H1 (cell line): Measurements from ENCODE around the gene FASN. TPM values are rescaled to one million over a fixed set of nuclear protein-coding genes. Genes with fewer than 3 reads are reported as not detected.

Experiments used
- CTCF ChIA-PET: fragments of 300-600 bp; sonication (Branson Sonifier 250); formaldehyde crosslinking; loops from one replicate; lab custom pipeline; 2021; ENCODE audit not compliant: partially characterized antibody; lab: Charles Lee
- POLR2A ChIA-PET: fragments of 300-600 bp; sonication (Branson Sonifier 250); formaldehyde crosslinking; loops from one replicate; lab custom pipeline; 2021; ENCODE audit warnings: inconsistent platforms; ENCODE audit not compliant: partially characterized antibody; lab: Charles Lee
- DNase-seq, 2 experiments: peaks; one replicate each; pipeline versions ENCODE4 v3.0.0 to v3.0.0-alpha.2; 2010 to 2022; ENCODE audit warnings: low spot score in 2 of 2, low read depth in 1 of 2, mixed read lengths in 1 of 2
- FAIRE-seq: peaks from 2 replicates; lab custom pipeline; 2011; peaks lifted over from hg19 to GRCh38; lab: Jason Lieb, UNC
- H2AFZ ChIP-seq: 2 replicates; pipeline ENCODE4 v1.8.1; 2012; ENCODE audit warnings: low read length, inconsistent platforms
- H2AK5ac ChIP-seq: 2 replicates; pipeline ENCODE4 v1.6.1; 2013; ENCODE audit warnings: low read depth, low read length
- H2BK120ac ChIP-seq: replicated peaks from 2 replicates; pipeline ENCODE3; 2013; ENCODE audit warnings: low read depth, low read length, inconsistent platforms
- H2BK12ac ChIP-seq: 2 replicates; pipeline ENCODE4 v1.6.1; 2013; ENCODE audit warnings: low read depth, low read length
- H2BK15ac ChIP-seq: 2 replicates; pipeline ENCODE4 v1.6.1; 2013; ENCODE audit warnings: low read length
- H2BK20ac ChIP-seq: 2 replicates; pipeline ENCODE4 v1.6.1; 2013; ENCODE audit warnings: low read length
- H2BK5ac ChIP-seq: 2 replicates; pipeline ENCODE4 v1.6.1; 2013; ENCODE audit warnings: low read depth, low read length
- H3K14ac ChIP-seq: 2 replicates; pipeline ENCODE4 v1.6.1; 2013; ENCODE audit warnings: inconsistent platforms; ENCODE audit not compliant: insufficient read length
- H3K18ac ChIP-seq: 2 replicates; pipeline ENCODE4 v1.6.1; 2013; ENCODE audit warnings: low read length; ENCODE audit errors: extremely low read depth
- H3K23ac ChIP-seq: 2 replicates; pipeline ENCODE4 v1.6.1; 2013; ENCODE audit warnings: inconsistent platforms; ENCODE audit not compliant: insufficient read length
- H3K23me2 ChIP-seq: 2 replicates; pipeline ENCODE4 v1.6.1; 2013; ENCODE audit warnings: low read depth, low read length
- H3K27ac ChIP-seq: 2 replicates; pipeline ENCODE4 v1.6.1; 2011; ENCODE audit warnings: low read depth, low read length, inconsistent platforms
- H3K27me3 ChIP-seq, 4 experiments: replicated peaks in 1 of 4; 1 replicate in 1 of 4; 2 replicates in 3 of 4; pipeline versions ENCODE4 v1.6.1 to v1.8.1; 2011 to 2013; ENCODE audit warnings: low read length in 3 of 4, mild to moderate bottlenecking in 3 of 4, inconsistent platforms in 2 of 4, mixed read lengths in 2 of 4, moderate library complexity in 1 of 4; ENCODE audit not compliant: control insufficient read depth in 3 of 4, insufficient read depth in 3 of 4; ENCODE audit errors: extremely low read depth in 1 of 4
- H3K36me3 ChIP-seq, 4 experiments: 2 replicates each; pipeline versions ENCODE4 v1.6.1 to v1.8.1; 2011 to 2013; ENCODE audit warnings: mild to moderate bottlenecking in 4 of 4, low read length in 3 of 4, moderate library complexity in 2 of 4, control low read depth in 1 of 4, inconsistent platforms in 1 of 4; ENCODE audit not compliant: insufficient read depth in 4 of 4, control insufficient read depth in 2 of 4
- H3K4ac ChIP-seq: replicated peaks from 2 replicates; pipeline ENCODE3; 2013; ENCODE audit warnings: low read length, low read depth, mixed read lengths, inconsistent platforms; ENCODE audit not compliant: insufficient read length
- H3K4me1 ChIP-seq, 4 experiments: replicated peaks in 1 of 4; 1 replicate in 1 of 4; 2 replicates in 3 of 4; pipeline versions ENCODE4 v1.6.1 to v1.8.1; 2011 to 2013; ENCODE audit warnings: low read length in 3 of 4, inconsistent platforms in 2 of 4, mixed read lengths in 1 of 4; ENCODE audit not compliant: insufficient read depth in 4 of 4, control insufficient read depth in 3 of 4
- H3K4me2 ChIP-seq, 2 experiments: 2 replicates each; pipeline versions ENCODE4 v1.6.1 to v1.8.1; 2011 to 2013; ENCODE audit warnings: low read depth in 2 of 2, low read length in 2 of 2, control low read depth in 1 of 2, inconsistent platforms in 1 of 2, mild to moderate bottlenecking in 1 of 2; ENCODE audit not compliant: insufficient read depth in 1 of 2
- H3K4me3 ChIP-seq, 4 experiments: fragments of 200-600, 300-600 bp in 1 of 4; sonication (generic), shearing (Covaris generic), sonication (Bioruptor Twin) in 1 of 4; 2 replicates each; pipeline versions ENCODE4 v1.5.1 to v1.8.1; 2011 to 2016; ENCODE audit warnings: low read length in 4 of 4, low read depth in 3 of 4, control low read depth in 2 of 4, inconsistent platforms in 2 of 4, mild to moderate bottlenecking in 2 of 4, mixed read lengths in 1 of 4, moderate library complexity in 1 of 4; ENCODE audit not compliant: insufficient read depth in 2 of 4; ENCODE audit errors: extremely low read depth in 1 of 4
- H3K56ac ChIP-seq: replicated peaks from 2 replicates; pipeline ENCODE3; 2013; ENCODE audit warnings: low read depth, mild to moderate bottlenecking, mixed read lengths, low read length, inconsistent platforms; ENCODE audit not compliant: insufficient read length
- H3K79me1 ChIP-seq: 2 replicates; pipeline ENCODE4 v1.6.1; 2013; ENCODE audit warnings: low read depth, low read length, control low read depth
- H3K79me2 ChIP-seq, 2 experiments: 2 replicates each; pipeline versions ENCODE4 v1.6.1 to v1.8.1; 2012 to 2013; ENCODE audit warnings: low read length in 2 of 2, mild to moderate bottlenecking in 2 of 2, inconsistent platforms in 1 of 2; ENCODE audit not compliant: insufficient read depth in 2 of 2, control insufficient read depth in 1 of 2
- H3K9ac ChIP-seq, 4 experiments: replicated peaks in 1 of 4; 1 replicate in 1 of 4; 2 replicates in 3 of 4; pipeline versions ENCODE4 v1.6.1 to v1.8.1; 2011 to 2013; ENCODE audit warnings: low read depth in 3 of 4, low read length in 3 of 4, control low read depth in 2 of 4, mild to moderate bottlenecking in 2 of 4, moderate library complexity in 2 of 4, inconsistent platforms in 1 of 4; ENCODE audit errors: extremely low read depth in 1 of 4
- H3K9me3 ChIP-seq, 2 experiments: 2 replicates each; pipeline versions ENCODE4 v1.6.1 to v1.8.1; 2012 to 2013; ENCODE audit warnings: mild to moderate bottlenecking in 2 of 2, moderate library complexity in 2 of 2, control low read depth in 1 of 2, inconsistent platforms in 1 of 2, low read depth in 1 of 2, low read length in 1 of 2, mixed read lengths in 1 of 2; ENCODE audit not compliant: insufficient read depth in 2 of 2
- H4K20me1 ChIP-seq, 2 experiments: replicated peaks in 1 of 2; 2 replicates each; pipeline versions ENCODE3 to v1.8.1; 2011 to 2013; ENCODE audit warnings: inconsistent platforms in 2 of 2, low read length in 2 of 2, mild to moderate bottlenecking in 1 of 2; ENCODE audit not compliant: insufficient read depth in 2 of 2, control insufficient read depth in 1 of 2
- H4K5ac ChIP-seq: 2 replicates; pipeline ENCODE4 v1.6.1; 2013; ENCODE audit warnings: low read length, low read depth, mixed read lengths, inconsistent platforms; ENCODE audit not compliant: insufficient read length
- H4K8ac ChIP-seq: 2 replicates; pipeline ENCODE4 v1.8.0; 2013; ENCODE audit warnings: mild to moderate bottlenecking, moderate library complexity, low read length, inconsistent platforms; ENCODE audit not compliant: insufficient read depth; ENCODE audit errors: extremely low read depth
- H4K91ac ChIP-seq: replicated peaks from 2 replicates; pipeline ENCODE3; 2013; ENCODE audit warnings: low read length, mixed read lengths, inconsistent platforms; ENCODE audit not compliant: insufficient read length
- MAX ChIP-seq: IDR thresholded peaks from 2 replicates; pipeline ENCODE4 v1.6.1; 2012; ENCODE audit warnings: inconsistent platforms
- NRF1 ChIP-seq: IDR thresholded peaks from 2 replicates; pipeline ENCODE4 v1.6.1; 2011; ENCODE audit warnings: mild to moderate bottlenecking, low read depth, low read length, improper control_type of control experiment
- TAF1 ChIP-seq: IDR thresholded peaks from 2 replicates; pipeline ENCODE4 v1.6.1; 2011; ENCODE audit warnings: mild to moderate bottlenecking, low read depth, low read length
- WGBS, 2 experiments: shearing (Covaris generic) in 1 of 2; methylation state at CpG; one replicate each; pipeline versions ENCODE4 v1.1.6 to v1.1.7; 2013 to 2015; ENCODE audit warnings: low lambda C conversion rate in 2 of 2, mixed read lengths in 2 of 2, inconsistent platforms in 1 of 2, low coverage in 1 of 2, missing lambda C conversion rate in 1 of 2; ENCODE audit not compliant: insufficient replicate concordance in 2 of 2, insufficient coverage in 1 of 2, insufficient read length in 1 of 2; ENCODE audit errors: extremely low coverage in 1 of 2, missing lambda C conversion rate in 1 of 2; 5-methylcytosine and 5-hydroxymethylcytosine counted together
- polyA plus RNA-seq, 7 experiments: library from polyadenylated mRNA; depleted of rRNA in 3 of 7; stranded (reverse) in 5 of 7; unstranded in 2 of 7; fragments of >200 nt in 5 of 7; fragments of 200-250 nt in 2 of 7; gene quantifications; 1 replicate in 5 of 7; 2 replicates in 1 of 7; 4 replicates in 1 of 7; pipeline versions ENCODE4 v1.2.1 to v1.2.3, GENCODE V29; 2011 to 2013; ENCODE audit warnings: missing spikeins in 2 of 7, mixed read lengths in 2 of 7
- total RNA-seq: library from RNA; stranded (reverse); fragmentation: NEBNext Ultra II Directional; extraction: Animal tissue kit (Norgen Biotek cat#: 25700); gene quantifications from 2 replicates; pipeline ENCODE4 v1.2.1, GENCODE V29; 2021

FASN gene
- total and polyA plus RNA-seq, 2 of the 8 experiments (the other 6 are each of a cell fraction or from before 2014, with no cell fraction given): 143 to 561 TPM

GRCh38 chr17:82092995-82093751 is 4.9 kb downstream of the FASN start:
- H4K8ac ChIP-seq: peak overlapping the region; percentile 79; the same call in 1 of the 2 replicates
- H3K23me2 ChIP-seq: peaks cover 8% of the 10 kb centered on the region; the same call in 1 of the 2 replicates
- H3K79me1 ChIP-seq: peaks cover 20% of the 10 kb centered on the region
- H3K36me3 ChIP-seq: peaks cover 53 to 78% (median 71%) of the 10 kb centered on the region in 4 experiments
- no peak overlapping the region for H3K4ac ChIP-seq
- H3K27me3 ChIP-seq: no peaks in the 10 kb centered on the region
- no peak overlapping the region for H3K4me3 ChIP-seq
- H2BK5ac ChIP-seq: peak overlapping the region; percentile 60; the same call in 1 of the 2 replicates
- no peak overlapping the region for H3K27ac ChIP-seq
- H3K79me2 ChIP-seq: peaks cover 15 to 38% of the 10 kb centered on the region in 2 experiments; a peak in 3 of 4 replicates
- no peak overlapping the region for H4K5ac ChIP-seq
- H2AFZ ChIP-seq: no peak overlapping the region
- H2BK20ac ChIP-seq: no peak overlapping the region
- H3K14ac ChIP-seq: no peak overlapping the region
- H3K9me3 ChIP-seq: no peaks in the 10 kb centered on the region
- no peak overlapping the region; a peak in 1 of 7 replicates for H3K9ac ChIP-seq
- POLR2A ChIA-PET: interaction anchor here (1.0 to 8.8 kb wide), 2 partner anchors 15 to 36 kb away, joined by 3 to 105 read pairs; no protein-coding TSS in a partner anchor
- H2BK12ac ChIP-seq: no peak overlapping the region
- H3K4me2 ChIP-seq: no peak overlapping the region
- no peak overlapping the region for H3K23ac ChIP-seq
- 95% methylated on average over 32 of the region's 40 CpGs; no CpG with 5 or more reads in 1 of the 2 experiments for WGBS, 2 experiments
- no peak overlapping the region for H3K56ac ChIP-seq
- H2BK120ac ChIP-seq: no peak overlapping the region
- H2AK5ac ChIP-seq: no peak overlapping the region
- H4K20me1 ChIP-seq: peaks cover 16 to 70% of the 10 kb centered on the region in 2 experiments
- H4K91ac ChIP-seq: no peak overlapping the region
- no peak overlapping the region for H3K18ac ChIP-seq
- CTCF ChIA-PET: interaction anchor here (0.6 to 1.5 kb wide), 3 partner anchors 55 to 233 kb away, joined by 3 to 5 read pairs (median 3); partner anchors contain the start of gene DCXR
- DNase-seq (no peak), FAIRE-seq (no peak)
- H3K4me1 ChIP-seq: peaks cover 0 to 13% (median 10%) of the 10 kb centered on the region in 4 experiments; a peak in 6 of 7 replicates
- H2BK15ac ChIP-seq: no peak overlapping the region
- TF ChIP-seq NRF1 (no peak), MAX (no peak), TAF1 (no peak)
